Astrocyte (in vitro differentiated cells and primary cell): ENCODE data around the gene RICTOR. TPM values are rescaled to one million over a fixed set of nuclear protein-coding genes. Genes with fewer than 3 reads are reported as not detected.
A peak's percentile ranks its signal among the peaks of the same experiment; 100 is the strongest.

ENCODE experiments used
- DNase-seq: peaks from one replicate; pipeline ENCODE4 v3.0.0-alpha.2; 2010; ENCODE audit warnings: low read depth
- FAIRE-seq: peaks from 2 replicates; lab custom pipeline; 2011; peaks lifted over from hg19 to GRCh38; lab: Jason Lieb, UNC
- H2AFZ ChIP-seq: 2 replicates; pipeline ENCODE4 v1.6.0; 2012; ENCODE audit warnings: low read depth, low read length, inconsistent platforms
- H3K27ac ChIP-seq: 2 replicates; pipeline ENCODE4 v1.5.1; 2011; ENCODE audit warnings: low read depth, low read length, inconsistent platforms
- H3K27me3 ChIP-seq: 2 replicates; pipeline ENCODE4 v1.6.0; 2011; ENCODE audit warnings: low read length, inconsistent platforms; ENCODE audit not compliant: insufficient read depth
- H3K36me3 ChIP-seq: 2 replicates; pipeline ENCODE4 v1.5.1; 2011; ENCODE audit warnings: low read length, inconsistent platforms; ENCODE audit not compliant: insufficient read depth
- H3K4me1 ChIP-seq: 2 replicates; pipeline ENCODE4 v1.5.1; 2011; ENCODE audit warnings: low read length, inconsistent platforms; ENCODE audit not compliant: insufficient read depth
- H3K4me2 ChIP-seq: 2 replicates; pipeline ENCODE4 v1.6.0; 2012; ENCODE audit warnings: low read length, inconsistent platforms
- H3K4me3 ChIP-seq: 2 replicates; pipeline ENCODE4 v1.5.1; 2011; ENCODE audit warnings: low read depth, mild to moderate bottlenecking, low read length, inconsistent platforms; ENCODE audit not compliant: insufficient read depth
- H3K79me2 ChIP-seq: 2 replicates; pipeline ENCODE4 v1.6.0; 2012; ENCODE audit warnings: mild to moderate bottlenecking, low read length, inconsistent platforms; ENCODE audit not compliant: insufficient read depth
- H3K9ac ChIP-seq: 2 replicates; pipeline ENCODE4 v1.6.0; 2012; ENCODE audit warnings: mild to moderate bottlenecking, low read length, inconsistent platforms
- H3K9me3 ChIP-seq: 2 replicates; pipeline ENCODE4 v1.5.1; 2012; ENCODE audit warnings: low read depth, mild to moderate bottlenecking, low read length, inconsistent platforms; ENCODE audit not compliant: insufficient read depth
- H4K20me1 ChIP-seq: 2 replicates; pipeline ENCODE4 v1.6.0; 2012; ENCODE audit warnings: low read length, inconsistent platforms; ENCODE audit not compliant: insufficient read depth
- H3K27ac Mint-ChIP-seq: one replicate; pipeline ENCODE4 v1.8.0; 2021; ENCODE audit warnings: mild to moderate bottlenecking, mixed read lengths; ENCODE audit not compliant: unreplicated experiment
- H3K27me3 Mint-ChIP-seq: one replicate; pipeline ENCODE4 v1.8.0; 2021; ENCODE audit warnings: low read depth, mixed read lengths; ENCODE audit not compliant: unreplicated experiment
- H3K36me3 Mint-ChIP-seq: one replicate; pipeline ENCODE4 v1.8.0; 2021; ENCODE audit warnings: low read depth, mixed read lengths; ENCODE audit not compliant: unreplicated experiment
- H3K4me1 Mint-ChIP-seq: one replicate; pipeline ENCODE4 v1.8.0; 2021; ENCODE audit warnings: low read depth, mixed read lengths; ENCODE audit not compliant: unreplicated experiment
- H3K4me3 Mint-ChIP-seq: one replicate; pipeline ENCODE4 v1.8.0; 2021; ENCODE audit warnings: mild to moderate bottlenecking, moderate library complexity, mixed read lengths; ENCODE audit not compliant: unreplicated experiment
- H3K9me3 Mint-ChIP-seq: one replicate; pipeline ENCODE4 v1.8.0; 2021; ENCODE audit warnings: mild to moderate bottlenecking, mixed read lengths; ENCODE audit not compliant: unreplicated experiment
- EZH2 ChIP-seq: IDR thresholded peaks from 2 replicates; pipeline ENCODE4 v1.6.1; 2012; ENCODE audit warnings: mild to moderate bottlenecking, low read length, inconsistent platforms; ENCODE audit not compliant: insufficient read depth
- total RNA-seq: library from RNA; stranded (reverse); gene quantifications from 2 replicates; pipeline ENCODE4 v1.2.1, GENCODE V29; 2021
- TF ChIP-seq, protein P1 (sequence below): IDR thresholded peaks from 2 replicates; pipeline ENCODE4 v1.5.1; 2011; ENCODE audit warnings: low read depth, mild to moderate bottlenecking, inconsistent platforms, low read length, moderate library complexity; ENCODE audit not compliant: insufficient read depth

RICTOR gene
- total RNA-seq, 1 donor from 2014 or later: 43.2 TPM

DNA sequence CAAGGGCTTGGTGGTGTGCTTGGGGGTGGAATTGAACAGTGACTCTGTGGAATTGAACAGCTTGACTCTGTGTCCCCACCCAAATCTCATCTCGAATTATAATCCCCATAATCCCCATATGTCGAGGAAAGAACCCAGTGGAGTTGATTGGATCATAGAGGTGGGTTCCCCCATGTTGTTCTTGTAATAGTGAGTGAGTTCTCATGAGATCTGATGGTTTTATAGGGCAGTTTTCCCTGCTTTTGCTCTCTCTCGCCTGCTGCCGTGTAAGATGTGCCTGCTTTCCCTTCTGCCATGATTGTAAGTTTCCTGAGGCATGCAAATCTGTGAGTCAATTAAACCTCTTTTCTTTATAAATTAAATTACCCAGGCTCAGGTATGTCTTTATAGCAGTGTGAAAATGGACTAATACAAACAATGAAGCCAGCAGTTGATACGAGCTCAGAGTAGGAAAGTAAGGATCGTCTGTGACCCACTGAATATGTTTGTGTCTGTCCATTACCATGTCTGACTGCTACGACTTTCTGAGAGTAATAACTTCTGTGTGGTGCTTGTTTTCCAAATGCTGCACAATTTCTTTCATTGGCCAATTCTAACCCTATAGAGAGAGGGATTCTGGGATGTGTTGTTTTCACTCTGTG, 17.9 kb upstream of the RICTOR start:
- Histone ChIP-seq H4K20me1 (no peaks in the 10 kb centered on the region), H3K9ac (peak overlapping the region; percentile 58), H3K79me2 (no peaks in the 10 kb centered on the region), H3K27me3 (no peaks in the 10 kb centered on the region), H3K4me2 (peak overlapping the region; percentile 70), H3K9me3 (no peaks in the 10 kb centered on the region), H2AFZ (no peak overlapping the region), H3K4me3 (peak overlapping the region; percentile 24), H3K27ac (peak overlapping the region; percentile 77), H3K4me1 (peaks cover 13% of the 10 kb centered on the region), H3K36me3 (no peaks in the 10 kb centered on the region)
- H3K4me3 Mint-ChIP-seq: no peak overlapping the region
- H3K9me3 Mint-ChIP-seq: peaks cover 5% of the 10 kb centered on the region
- H3K27me3 Mint-ChIP-seq: no peaks in the 10 kb centered on the region
- TF ChIP-seq EZH2: no peak
- TF ChIP-seq, protein P1, sequence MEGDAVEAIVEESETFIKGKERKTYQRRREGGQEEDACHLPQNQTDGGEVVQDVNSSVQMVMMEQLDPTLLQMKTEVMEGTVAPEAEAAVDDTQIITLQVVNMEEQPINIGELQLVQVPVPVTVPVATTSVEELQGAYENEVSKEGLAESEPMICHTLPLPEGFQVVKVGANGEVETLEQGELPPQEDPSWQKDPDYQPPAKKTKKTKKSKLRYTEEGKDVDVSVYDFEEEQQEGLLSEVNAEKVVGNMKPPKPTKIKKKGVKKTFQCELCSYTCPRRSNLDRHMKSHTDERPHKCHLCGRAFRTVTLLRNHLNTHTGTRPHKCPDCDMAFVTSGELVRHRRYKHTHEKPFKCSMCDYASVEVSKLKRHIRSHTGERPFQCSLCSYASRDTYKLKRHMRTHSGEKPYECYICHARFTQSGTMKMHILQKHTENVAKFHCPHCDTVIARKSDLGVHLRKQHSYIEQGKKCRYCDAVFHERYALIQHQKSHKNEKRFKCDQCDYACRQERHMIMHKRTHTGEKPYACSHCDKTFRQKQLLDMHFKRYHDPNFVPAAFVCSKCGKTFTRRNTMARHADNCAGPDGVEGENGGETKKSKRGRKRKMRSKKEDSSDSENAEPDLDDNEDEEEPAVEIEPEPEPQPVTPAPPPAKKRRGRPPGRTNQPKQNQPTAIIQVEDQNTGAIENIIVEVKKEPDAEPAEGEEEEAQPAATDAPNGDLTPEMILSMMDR: no peak
- peaks cover 9% of the 10 kb centered on the region for H3K4me1 Mint-ChIP-seq
- H3K36me3 Mint-ChIP-seq: no peaks in the 10 kb centered on the region
- H3K27ac Mint-ChIP-seq: no peak overlapping the region
- no peak for DNase-seq
- FAIRE-seq: no peak

GRCh38 chr5:39083968-39084367, 9.8 kb upstream of the RICTOR start:
- no peak overlapping the region for H3K27ac Mint-ChIP-seq
- TF ChIP-seq, protein P1: no peak
- no peak for TF ChIP-seq EZH2
- H3K4me2 ChIP-seq: no peak overlapping the region
- H3K79me2 ChIP-seq: no peaks in the 10 kb centered on the region
- no peak overlapping the region for H3K9ac ChIP-seq
- H3K9me3 Mint-ChIP-seq: no peaks in the 10 kb centered on the region
- no peaks in the 10 kb centered on the region for H3K27me3 ChIP-seq
- H3K27me3 Mint-ChIP-seq: no peaks in the 10 kb centered on the region
- H4K20me1 ChIP-seq: no peaks in the 10 kb centered on the region
- H3K4me3 Mint-ChIP-seq: no peak overlapping the region
- DNase-seq (no peak), FAIRE-seq (no peak)
- H3K4me3 ChIP-seq: no peak overlapping the region
- H2AFZ ChIP-seq: no peak overlapping the region
- peaks cover 4% of the 10 kb centered on the region for H3K4me1 Mint-ChIP-seq
- no peaks in the 10 kb centered on the region for H3K36me3 Mint-ChIP-seq
- H3K9me3 ChIP-seq: no peaks in the 10 kb centered on the region
- H3K27ac ChIP-seq: no peak overlapping the region
- no peaks in the 10 kb centered on the region for H3K4me1 ChIP-seq
- H3K36me3 ChIP-seq: no peaks in the 10 kb centered on the region

GRCh38 chr5:39082995-39083394, 8.8 kb upstream of the RICTOR start:
- Histone ChIP-seq H3K9me3 (no peaks in the 10 kb centered on the region), H3K9ac (no peak overlapping the region), H3K27me3 (no peaks in the 10 kb centered on the region), H3K27ac (no peak overlapping the region), H4K20me1 (no peaks in the 10 kb centered on the region), H3K79me2 (no peaks in the 10 kb centered on the region), H3K36me3 (no peaks in the 10 kb centered on the region), H3K4me1 (no peaks in the 10 kb centered on the region), H3K4me3 (no peak overlapping the region), H3K4me2 (no peak overlapping the region), H2AFZ (no peak overlapping the region)
- Mint-ChIP-seq H3K4me3 (no peak overlapping the region), H3K27ac (no peak overlapping the region), H3K9me3 (no peaks in the 10 kb centered on the region), H3K36me3 (no peaks in the 10 kb centered on the region), H3K4me1 (peaks cover 4% of the 10 kb centered on the region), H3K27me3 (no peaks in the 10 kb centered on the region)
- no peak for TF ChIP-seq EZH2
- TF ChIP-seq, protein P1: no peak
- DNase-seq: no peak
- no peak for FAIRE-seq
